IMR-90 (cell line): ENCODE data around the gene CDH13. TPM values are rescaled to one million over a fixed set of nuclear protein-coding genes. Genes with fewer than 3 reads are reported as not detected.

Experiments
- ATAC-seq: fragments of 200-7000 bp; cut with Tn5 transposase; 2 replicates; pipeline ENCODE4 v1.9.1; 2020; ENCODE audit warnings: low read depth, mild to moderate bottlenecking, moderate library complexity
- BruUV-seq: library from RNA; stranded (reverse); fragments of 400-500 nt; replicated peaks from 2 replicates; lab custom pipeline; 2021; lab: Mats Ljungman, UMichigan
- CTCF ChIA-PET: fragments of 300-600 bp; formaldehyde crosslinking; extraction: SDS; loops from one replicate; lab custom pipeline; 2021; ENCODE audit warnings: antibody characterized with exemption; lab: Yijun Ruan, JAX
- POLR2A ChIA-PET: fragments of 300-600 bp; sonication (Branson Sonifier 250); formaldehyde crosslinking; loops from one replicate; lab custom pipeline; 2022; ENCODE audit warnings: antibody characterized with exemption; ENCODE audit not compliant: unreplicated experiment; lab: Charles Lee
- DNase-seq: peaks from one replicate; pipeline ENCODE4 v3.0.0; 2013
- H2AFZ ChIP-seq: replicated peaks from 2 replicates; pipeline ENCODE3; 2013; ENCODE audit warnings: low read length, mild to moderate bottlenecking; ENCODE audit not compliant: poor library complexity
- H2AK5ac ChIP-seq: 2 replicates; pipeline ENCODE4 v1.6.1; 2013; ENCODE audit warnings: low read depth, low read length, inconsistent platforms
- H2AK9ac ChIP-seq: replicated peaks from 2 replicates; pipeline ENCODE3; 2013; ENCODE audit warnings: mild to moderate bottlenecking, low read depth, low read length, moderate library complexity; ENCODE audit not compliant: poor library complexity
- H2BK120ac ChIP-seq: 2 replicates; pipeline ENCODE4 v1.6.1; 2013; ENCODE audit warnings: low read depth, low read length, inconsistent platforms
- H2BK15ac ChIP-seq: 3 replicates; pipeline ENCODE4 v1.6.1; 2013; ENCODE audit warnings: low read depth, low read length, inconsistent platforms
- H2BK20ac ChIP-seq: 2 replicates; pipeline ENCODE4 v1.6.1; 2013; ENCODE audit warnings: low read depth, mild to moderate bottlenecking, inconsistent platforms, low read length, moderate library complexity
- H2BK5ac ChIP-seq: 2 replicates; pipeline ENCODE4 v1.6.1; 2013; ENCODE audit warnings: mild to moderate bottlenecking, low read depth, low read length, inconsistent platforms; ENCODE audit not compliant: poor library complexity, severe bottlenecking
- H3K14ac ChIP-seq: replicated peaks from 2 replicates; pipeline ENCODE4 v1.6.1; 2013; ENCODE audit warnings: low read depth, low read length, inconsistent platforms
- H3K18ac ChIP-seq: 2 replicates; pipeline ENCODE4 v1.6.1; 2013; ENCODE audit warnings: low read depth, low read length, control low read depth
- H3K23ac ChIP-seq: 2 replicates; pipeline ENCODE4 v1.6.1; 2013; ENCODE audit warnings: low read depth, low read length, inconsistent platforms
- H3K27ac ChIP-seq: 2 replicates; pipeline ENCODE4 v1.5.1; 2013; ENCODE audit warnings: mild to moderate bottlenecking, control low read depth, low read length; ENCODE audit not compliant: insufficient read depth
- H3K27me3 ChIP-seq: 2 replicates; pipeline ENCODE4 v1.6.1; 2013; ENCODE audit warnings: low read length; ENCODE audit not compliant: control insufficient read depth, insufficient read depth
- H3K36me3 ChIP-seq: 2 replicates; pipeline ENCODE4 v1.6.1; 2013; ENCODE audit warnings: low read length, mixed read lengths; ENCODE audit not compliant: control insufficient read depth, insufficient read depth
- H3K4ac ChIP-seq: 2 replicates; pipeline ENCODE4 v1.6.1; 2013; ENCODE audit warnings: low read depth, low read length, inconsistent platforms
- H3K4me1 ChIP-seq: 2 replicates; pipeline ENCODE4 v1.6.1; 2013; ENCODE audit warnings: low read length, mixed read lengths; ENCODE audit not compliant: control insufficient read depth, insufficient read depth
- H3K4me2 ChIP-seq: 2 replicates; pipeline ENCODE4 v1.6.1; 2013; ENCODE audit warnings: low read depth, mild to moderate bottlenecking, control low read depth, low read length, moderate library complexity
- H3K4me3 ChIP-seq: 2 replicates; pipeline ENCODE4 v1.5.1; 2013; ENCODE audit warnings: low read depth, mild to moderate bottlenecking, control low read depth, low read length, moderate library complexity; ENCODE audit not compliant: insufficient read depth
- H3K56ac ChIP-seq: 2 replicates; pipeline ENCODE4 v1.6.1; 2013; ENCODE audit warnings: low read length, inconsistent platforms; ENCODE audit not compliant: insufficient read depth; ENCODE audit errors: extremely low read depth
- H3K79me1 ChIP-seq, 2 experiments: 2 replicates each; pipeline ENCODE4 v1.6.1; 2013; ENCODE audit warnings: low read length in 2 of 2, inconsistent platforms in 1 of 2, low read depth in 1 of 2
- H3K9ac ChIP-seq: 2 replicates; pipeline ENCODE4 v1.6.1; 2013; ENCODE audit warnings: low read depth, low read length, control low read depth
- H3K9me1 ChIP-seq: 2 replicates; pipeline ENCODE4 v1.6.1; 2013; ENCODE audit warnings: low read length, inconsistent platforms; ENCODE audit not compliant: insufficient read depth
- H3K9me3 ChIP-seq: 2 replicates; pipeline ENCODE4 v1.6.1; 2013; ENCODE audit warnings: low read length; ENCODE audit not compliant: control insufficient read depth, insufficient read depth
- H4K20me1 ChIP-seq: 2 replicates; pipeline ENCODE4 v1.6.1; 2013; ENCODE audit warnings: low read length, inconsistent platforms; ENCODE audit not compliant: insufficient read depth
- H4K5ac ChIP-seq: 2 replicates; pipeline ENCODE4 v1.6.1; 2013; ENCODE audit warnings: mild to moderate bottlenecking, low read depth, low read length, control low read depth
- H4K8ac ChIP-seq, 2 experiments: 2 replicates each; pipeline ENCODE4 v1.6.1; 2013; ENCODE audit warnings: low read depth in 2 of 2, low read length in 2 of 2, control low read depth in 1 of 2, inconsistent platforms in 1 of 2
- H4K91ac ChIP-seq: 2 replicates; pipeline ENCODE4 v1.6.1; 2013; ENCODE audit warnings: low read depth, low read length, inconsistent platforms; ENCODE audit not compliant: insufficient read depth
- MAFK ChIP-seq: IDR thresholded peaks from 2 replicates; pipeline ENCODE4 v1.6.1; 2012; ENCODE audit warnings: low read depth, low read length, improper control_type of control experiment
- MXI1 ChIP-seq: IDR thresholded peaks from 2 replicates; pipeline ENCODE4 v1.6.1; 2012; ENCODE audit warnings: low read depth, mild to moderate bottlenecking, low read length, moderate library complexity, borderline replicate concordance
- NFE2L2 ChIP-seq: fragments of 150-350 bp; IDR thresholded peaks from 2 replicates; pipeline ENCODE4 v1.6.1; 2016; ENCODE audit warnings: low read depth, mild to moderate bottlenecking, low read length
- POLR2A ChIP-seq: IDR thresholded peaks from 2 replicates; pipeline ENCODE4 v1.6.1; 2012; ENCODE audit warnings: mild to moderate bottlenecking, low read depth, low read length
- RFX5 ChIP-seq: IDR thresholded peaks from 2 replicates; pipeline ENCODE4 v1.8.0; 2012; ENCODE audit warnings: low read depth, mild to moderate bottlenecking, low read length, moderate library complexity
- USF2 ChIP-seq: fragments of 150-350 bp; IDR thresholded peaks from 2 replicates; pipeline ENCODE4 v1.6.1; 2017; ENCODE audit warnings: mild to moderate bottlenecking, antibody characterized with exemption, low read length, low read depth
- WGBS, 2 experiments: methylation state at CpG; one replicate each; pipeline versions ENCODE4 v1.1.5 to v1.1.7; 2013; ENCODE audit warnings: missing lambda C conversion rate in 2 of 2; ENCODE audit not compliant: insufficient read length in 1 of 2; ENCODE audit errors: extremely low coverage in 2 of 2; 5-methylcytosine and 5-hydroxymethylcytosine counted together
- dilution Hi-C: fragments of 300-500 bp; cut with HindIII; formaldehyde crosslinking; loops from one replicate; pipeline ENCODE4 v1.14.3; 2018; ENCODE audit warnings: low sequenced_read_pairs; ENCODE audit not compliant: unreplicated experiment
- in situ Hi-C: fragments of 300-500 bp; cut with MboI; formaldehyde crosslinking; loops from 3 replicates; pipeline ENCODE4 v1.14.3; 2019; ENCODE audit warnings: low sequenced_read_pairs, inconsistent platforms, mixed read lengths
- intact Hi-C: fragments of 100-400 bp; cut with micrococcal nuclease; formaldehyde crosslinking; loops from 2 replicates; pipeline ENCODE4 v1.10.0; 2022
- polyA plus RNA-seq, 3 experiments: library from polyadenylated mRNA; depleted of rRNA; stranded (reverse); fragments of >200 nt; gene quantifications; 2 replicates each; pipeline ENCODE4 v1.2.3, GENCODE V29; 2012; ENCODE audit warnings: low replicate concordance in 1 of 3
- total RNA-seq: library from RNA; depleted of rRNA; stranded (reverse); fragments of >200 nt; gene quantifications from 2 replicates; pipeline ENCODE4 v1.2.3, GENCODE V29; 2012
- TF ChIP-seq, protein P1 (sequence below): conservative IDR thresholded peaks from 2 replicates; pipeline ENCODE4 v1.5.1; 2012; ENCODE audit warnings: mild to moderate bottlenecking, low read depth, low read length, improper control_type of control experiment

Gene CDH13
- total and polyA plus RNA-seq, 2 of the 4 experiments (the other 2 are of a cell fraction), result 61.6 to 74.7 TPM

DNA sequence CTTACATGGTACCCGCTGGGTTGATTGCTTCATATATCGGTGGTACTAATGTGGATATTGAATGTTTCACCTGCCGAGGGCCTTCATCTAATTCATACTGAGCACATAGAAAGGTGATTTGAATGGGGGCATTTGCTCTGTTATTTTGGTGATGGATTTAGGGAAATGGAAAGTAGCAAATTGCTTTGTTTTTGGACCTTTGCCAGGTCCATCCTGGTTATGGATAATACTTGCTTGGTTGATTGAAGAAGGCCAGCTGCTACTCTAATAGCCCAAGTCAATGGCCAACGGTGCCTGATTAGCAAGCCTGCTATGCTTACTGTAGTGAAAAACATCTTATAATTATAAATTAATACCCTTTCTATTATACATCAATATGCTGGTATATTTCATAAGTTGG lies 253.6 kb downstream of the CDH13 start:
- no peak overlapping the region for H4K5ac ChIP-seq
- no peaks in the 10 kb centered on the region for H3K4me1 ChIP-seq
- no peak overlapping the region for H4K8ac ChIP-seq
- H3K9me3 ChIP-seq, result no peaks in the 10 kb centered on the region
- H3K79me1 ChIP-seq, result peaks cover 0 to 25% of the 10 kb centered on the region in 2 experiments; a peak in 3 of 4 replicates
- no peak overlapping the region for H3K27ac ChIP-seq
- H3K23ac ChIP-seq, result no peak overlapping the region
- dilution Hi-C loops, result no loop called here
- H3K27me3 ChIP-seq, result no peaks in the 10 kb centered on the region
- H2AK9ac ChIP-seq, result no peak overlapping the region
- H3K36me3 ChIP-seq, result no peaks in the 10 kb centered on the region
- no peak for ATAC-seq
- no peak overlapping the region for H2BK5ac ChIP-seq
- no peak overlapping the region for H3K4ac ChIP-seq
- in situ Hi-C loops, result no loop called here
- peaks cover 5% of the 10 kb centered on the region; the same call in 1 of the 2 replicates for H4K20me1 ChIP-seq
- H2AK5ac ChIP-seq, result no peak overlapping the region
- no peak for TF ChIP-seq USF2
- TF ChIP-seq MXI1, result no peak
- TF ChIP-seq, protein P1, sequence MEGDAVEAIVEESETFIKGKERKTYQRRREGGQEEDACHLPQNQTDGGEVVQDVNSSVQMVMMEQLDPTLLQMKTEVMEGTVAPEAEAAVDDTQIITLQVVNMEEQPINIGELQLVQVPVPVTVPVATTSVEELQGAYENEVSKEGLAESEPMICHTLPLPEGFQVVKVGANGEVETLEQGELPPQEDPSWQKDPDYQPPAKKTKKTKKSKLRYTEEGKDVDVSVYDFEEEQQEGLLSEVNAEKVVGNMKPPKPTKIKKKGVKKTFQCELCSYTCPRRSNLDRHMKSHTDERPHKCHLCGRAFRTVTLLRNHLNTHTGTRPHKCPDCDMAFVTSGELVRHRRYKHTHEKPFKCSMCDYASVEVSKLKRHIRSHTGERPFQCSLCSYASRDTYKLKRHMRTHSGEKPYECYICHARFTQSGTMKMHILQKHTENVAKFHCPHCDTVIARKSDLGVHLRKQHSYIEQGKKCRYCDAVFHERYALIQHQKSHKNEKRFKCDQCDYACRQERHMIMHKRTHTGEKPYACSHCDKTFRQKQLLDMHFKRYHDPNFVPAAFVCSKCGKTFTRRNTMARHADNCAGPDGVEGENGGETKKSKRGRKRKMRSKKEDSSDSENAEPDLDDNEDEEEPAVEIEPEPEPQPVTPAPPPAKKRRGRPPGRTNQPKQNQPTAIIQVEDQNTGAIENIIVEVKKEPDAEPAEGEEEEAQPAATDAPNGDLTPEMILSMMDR, result no peak
- no peak for TF ChIP-seq RFX5
- TF ChIP-seq POLR2A, result no peak
- TF ChIP-seq NFE2L2, result no peak
- TF ChIP-seq MAFK, result no peak
- no peak for DNase-seq
- H3K9me1 ChIP-seq, result no peaks in the 10 kb centered on the region; the same call in 1 of the 2 replicates
- no TSS peak for BruUV-seq
- CTCF ChIA-PET, result no interaction called here
- H4K91ac ChIP-seq, result no peak overlapping the region
- no peak overlapping the region for H2BK20ac ChIP-seq
- no peak overlapping the region for H2BK15ac ChIP-seq
- no peak overlapping the region for H3K56ac ChIP-seq
- H3K18ac ChIP-seq, result no peak overlapping the region
- intact Hi-C loops, result loop anchor here (10.0 kb wide), 1 partner anchor 334 kb away; no protein-coding TSS in a partner anchor
- no peak overlapping the region for H3K4me3 ChIP-seq
- H2BK120ac ChIP-seq, result no peak overlapping the region
- H3K4me2 ChIP-seq, result no peak overlapping the region
- H3K14ac ChIP-seq, result no peak overlapping the region
- H2AFZ ChIP-seq, result no peak overlapping the region
- POLR2A ChIA-PET, result no interaction called here
- WGBS, 2 experiments, result no CpG with 5 or more reads among the region's 4 CpGs
- H3K9ac ChIP-seq, result no peak overlapping the region
